NCI-H524 (cell line): Measurements from ENCODE around the gene TAF15.
A peak's percentile ranks its signal among the peaks of the same experiment; 100 is the strongest.

Source experiments
- DNase-seq, 2 experiments: peaks; one replicate each; lab custom pipeline; 2025; lab: John Stamatoyannopoulos, UW

TAF15 gene

GRCh38 chr17:35788477-35789368, 20.6 kb upstream of the TAF15 start:
- no peak for DNase-seq

- DNase-seq, result no peak
Observed at GRCh38 chr17:35790841-35791240, 18.4 kb upstream of the TAF15 start.

- no peak for DNase-seq
Observed at GRCh38 chr17:35791681-35792350, 17.5 kb upstream of the TAF15 start.

- DNase-seq, result no peak
Observed at GRCh38 chr17:35793257-35793656, 16.0 kb upstream of the TAF15 start.

- DNase-seq, result peak; percentile 8 to 30
Observed at GRCh38 chr17:35795007-35795870, 14.0 kb upstream of the TAF15 start, which contains the start of gene MMP28. Gene MMP28, minus strand, starts transcription at chr17:35795641. Its CDS starts 264 bp downstream, at chr17:35795377.

GRCh38 chr17:35795871-35796265, 13.4 kb upstream of the TAF15 start:
- DNase-seq, result no peak

- DNase-seq, result no peak
Observed at GRCh38 chr17:35796942-35797341, 12.3 kb upstream of the TAF15 start.

- no peak for DNase-seq
Observed at GRCh38 chr17:35797370-35797769, 11.9 kb upstream of the TAF15 start.

- no peak for DNase-seq
Observed at GRCh38 chr17:35797918-35798317, 11.4 kb upstream of the TAF15 start.

GRCh38 chr17:35799942-35800341, 9.3 kb upstream of the TAF15 start:
- DNase-seq, result no peak

GRCh38 chr17:35801583-35802224, 7.6 kb upstream of the TAF15 start:
- DNase-seq, result peak; percentile 48 to 80

- DNase-seq, result peak; percentile 60 to 84
Observed at GRCh38 chr17:35804658-35805192, 4.6 kb upstream of the TAF15 start.

- no peak for DNase-seq
Observed at GRCh38 chr17:35807371-35808144, 1.7 kb upstream of the TAF15 start.

- DNase-seq, result no peak
Observed at GRCh38 chr17:35808240-35808961, 883 bp upstream of the TAF15 start.

GRCh38 chr17:35809855-35810461, 674 bp downstream of the TAF15 start:
- DNase-seq, result no peak

GRCh38 chr17:35811759-35812158, 2.5 kb downstream of the TAF15 start:
- no peak for DNase-seq

- DNase-seq, result no peak
Observed at GRCh38 chr17:35812456-35812855, 3.2 kb downstream of the TAF15 start.

GRCh38 chr17:35816723-35817122, 7.4 kb downstream of the TAF15 start:
- no peak for DNase-seq

- DNase-seq, result no peak
Observed at GRCh38 chr17:35817196-35817595, 7.9 kb downstream of the TAF15 start.

- DNase-seq, result no peak
Observed at GRCh38 chr17:35819455-35819854, 10.2 kb downstream of the TAF15 start.
